H1 (cell line): ENCODE measurements around the gene CYBRD1. TPM values are rescaled to one million over a fixed set of nuclear protein-coding genes. Genes with fewer than 3 reads are reported as not detected.

Experiments used
- BCL11A ChIP-seq, 2 experiments: IDR thresholded peaks; one replicate each; pipeline ENCODE4 v1.6.1; 2011; ENCODE audit warnings: low read depth in 2 of 2, low read length in 2 of 2, mild to moderate bottlenecking in 2 of 2
- NRF1 ChIP-seq: IDR thresholded peaks from 2 replicates; pipeline ENCODE4 v1.6.1; 2011; ENCODE audit warnings: mild to moderate bottlenecking, low read depth, low read length, improper control_type of control experiment
- polyA plus RNA-seq, 7 experiments: library from polyadenylated mRNA; depleted of rRNA in 3 of 7; stranded (reverse) in 5 of 7; unstranded in 2 of 7; fragments of >200 nt in 5 of 7; fragments of 200-250 nt in 2 of 7; gene quantifications; 1 replicate in 5 of 7; 2 replicates in 1 of 7; 4 replicates in 1 of 7; pipeline versions ENCODE4 v1.2.1 to v1.2.3, GENCODE V29; 2011 to 2013; ENCODE audit warnings: missing spikeins in 2 of 7, mixed read lengths in 2 of 7
- total RNA-seq: library from RNA; stranded (reverse); fragmentation: NEBNext Ultra II Directional; extraction: Animal tissue kit (Norgen Biotek cat#: 25700); gene quantifications from 2 replicates; pipeline ENCODE4 v1.2.1, GENCODE V29; 2021
- TF ChIP-seq, protein P1 (sequence below), 3 experiments: IDR thresholded peaks; 1 replicate in 2 of 3; 2 replicates in 1 of 3; pipeline versions ENCODE4 v1.5.1 to v1.6.1; 2011; ENCODE audit warnings: low read length in 3 of 3, mild to moderate bottlenecking in 3 of 3, inconsistent platforms in 2 of 3, low read depth in 1 of 3, moderate library complexity in 1 of 3; ENCODE audit not compliant: insufficient read depth in 1 of 3; ENCODE audit errors: control extremely low read depth in 1 of 3

The CYBRD1 gene
- total and polyA plus RNA-seq, 2 of the 8 experiments (the other 6 are each of a cell fraction or from before 2014, with no cell fraction given): 10.7 to 12.6 TPM

DNA sequence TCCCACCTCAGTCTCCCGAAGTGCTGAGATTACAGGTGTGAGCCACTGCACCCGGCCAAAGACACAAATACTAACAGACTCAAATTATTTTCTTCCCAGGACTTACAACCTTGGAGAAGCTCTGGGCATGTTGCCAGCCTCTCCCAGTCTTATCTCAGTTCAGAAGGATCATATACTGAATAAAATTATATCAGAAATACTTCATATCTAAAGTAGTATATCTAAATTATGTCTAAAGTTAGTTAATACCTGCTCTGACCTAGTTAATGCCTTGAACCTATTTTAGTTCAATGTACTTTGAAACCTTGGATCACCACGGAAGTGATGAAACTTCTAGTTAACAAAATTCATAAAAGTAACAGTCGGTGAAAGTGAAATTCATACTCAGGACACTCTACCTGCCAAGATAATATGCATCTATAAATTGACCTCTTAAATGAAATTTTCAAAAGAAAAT, 34.4 kb upstream of the CYBRD1 start (continued):
- TF ChIP-seq BCL11A (IDR thresholded peaks at IDR 0.05; ENCODE audit: low read depth in 2 of 2, low read length in 2 of 2) (no peak), NRF1 (no peak)
- TF ChIP-seq, protein P1, sequence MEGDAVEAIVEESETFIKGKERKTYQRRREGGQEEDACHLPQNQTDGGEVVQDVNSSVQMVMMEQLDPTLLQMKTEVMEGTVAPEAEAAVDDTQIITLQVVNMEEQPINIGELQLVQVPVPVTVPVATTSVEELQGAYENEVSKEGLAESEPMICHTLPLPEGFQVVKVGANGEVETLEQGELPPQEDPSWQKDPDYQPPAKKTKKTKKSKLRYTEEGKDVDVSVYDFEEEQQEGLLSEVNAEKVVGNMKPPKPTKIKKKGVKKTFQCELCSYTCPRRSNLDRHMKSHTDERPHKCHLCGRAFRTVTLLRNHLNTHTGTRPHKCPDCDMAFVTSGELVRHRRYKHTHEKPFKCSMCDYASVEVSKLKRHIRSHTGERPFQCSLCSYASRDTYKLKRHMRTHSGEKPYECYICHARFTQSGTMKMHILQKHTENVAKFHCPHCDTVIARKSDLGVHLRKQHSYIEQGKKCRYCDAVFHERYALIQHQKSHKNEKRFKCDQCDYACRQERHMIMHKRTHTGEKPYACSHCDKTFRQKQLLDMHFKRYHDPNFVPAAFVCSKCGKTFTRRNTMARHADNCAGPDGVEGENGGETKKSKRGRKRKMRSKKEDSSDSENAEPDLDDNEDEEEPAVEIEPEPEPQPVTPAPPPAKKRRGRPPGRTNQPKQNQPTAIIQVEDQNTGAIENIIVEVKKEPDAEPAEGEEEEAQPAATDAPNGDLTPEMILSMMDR (IDR thresholded peaks at IDR 0.05; ENCODE audit: control extremely low read depth in 1 of 3, insufficient read depth in 1 of 3, low read depth in 1 of 3, low read length in 3 of 3): no peak
